HG02610 (cell line): ENCODE measurements around the gene PDE8A.

Experiments used
- ATAC-seq: cut with Tn5 transposase; IDR thresholded peaks from one replicate; pipeline ENCODE4 v1.9.1; 2021; ENCODE audit warnings: mild to moderate bottlenecking, moderate library complexity; ENCODE audit not compliant: unreplicated experiment

Gene PDE8A

GRCh38 chr15:85118581-85118980, 136.9 kb downstream of the PDE8A start:
- no peak for ATAC-seq

DNA sequence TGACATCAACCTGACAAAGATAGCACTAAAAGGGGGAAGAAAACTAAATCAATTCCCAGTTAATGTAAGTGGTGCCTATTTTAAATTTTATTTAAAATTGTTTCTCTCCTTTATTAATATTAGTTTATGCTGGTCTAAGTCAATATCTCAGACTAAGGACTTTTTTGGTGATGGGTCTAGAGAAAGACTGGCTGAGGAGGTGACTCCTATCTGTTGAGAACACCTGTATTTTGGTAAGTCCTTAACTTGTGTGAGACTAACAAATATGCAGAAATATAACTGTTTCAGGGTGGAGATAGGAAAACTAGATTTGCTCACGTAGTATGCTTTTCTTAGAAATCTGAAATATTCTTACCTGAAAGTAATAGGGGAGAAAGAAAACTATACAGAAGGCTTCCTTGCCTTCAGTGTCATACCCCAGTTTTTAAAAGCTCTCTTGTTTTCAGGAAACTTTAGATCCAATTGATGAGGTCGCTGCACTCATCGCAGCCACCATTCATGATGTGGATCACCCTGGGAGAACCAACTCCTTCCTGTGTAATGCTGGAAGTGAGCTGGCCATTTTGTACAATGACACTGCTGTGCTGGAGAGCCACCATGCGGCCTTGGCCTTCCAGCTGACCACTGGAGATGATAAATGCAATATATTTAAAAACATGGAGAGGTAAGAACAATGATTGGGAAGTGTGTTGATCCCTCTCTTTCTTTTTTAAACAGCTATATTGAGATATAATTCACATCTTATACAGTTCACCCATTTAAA, 138.9 kb downstream of the PDE8A start:
- no peak for ATAC-seq

DNA sequence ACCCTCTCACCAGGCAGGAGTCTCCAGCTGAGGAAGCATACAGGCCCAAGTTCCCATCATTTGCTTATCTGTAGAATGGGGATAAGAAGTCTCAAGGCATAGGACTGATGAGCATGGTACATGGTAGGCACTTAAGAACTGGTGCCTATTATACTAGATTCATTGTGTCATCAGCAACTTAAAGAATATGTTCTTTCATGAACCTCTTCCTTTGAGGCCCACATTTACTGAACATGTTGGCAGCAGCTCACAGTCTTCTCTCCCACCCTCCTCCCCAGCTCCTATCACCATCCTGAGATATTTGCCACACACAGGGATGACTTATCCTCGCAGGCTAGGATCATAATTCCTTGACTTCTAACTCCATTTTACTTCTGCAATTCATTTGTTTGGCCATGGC, 142.5 kb downstream of the PDE8A start:
- no peak for ATAC-seq

- ATAC-seq, result no peak
These were observed 143.5 kb downstream of the PDE8A start for GRCh38 chr15:85125056-85125661.

DNA sequence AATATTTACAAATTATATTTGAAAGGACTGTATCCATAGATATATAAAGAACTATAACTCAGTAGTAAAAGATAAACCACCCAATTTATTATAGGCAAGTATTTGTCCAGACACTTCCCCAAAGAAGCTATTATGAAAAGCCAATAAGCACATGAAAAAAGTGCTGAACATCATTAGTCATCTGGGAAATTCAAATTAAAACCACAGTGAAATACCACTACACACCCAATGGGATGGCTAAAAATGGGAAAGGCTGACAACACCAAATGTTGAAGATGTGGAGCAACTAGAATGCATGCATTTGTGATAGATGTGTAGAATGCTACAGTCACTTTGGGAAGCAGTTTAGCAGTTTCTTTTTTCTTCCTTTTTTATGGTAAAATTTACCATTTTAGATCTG, 147.0 kb downstream of the PDE8A start:
- no peak for ATAC-seq

DNA sequence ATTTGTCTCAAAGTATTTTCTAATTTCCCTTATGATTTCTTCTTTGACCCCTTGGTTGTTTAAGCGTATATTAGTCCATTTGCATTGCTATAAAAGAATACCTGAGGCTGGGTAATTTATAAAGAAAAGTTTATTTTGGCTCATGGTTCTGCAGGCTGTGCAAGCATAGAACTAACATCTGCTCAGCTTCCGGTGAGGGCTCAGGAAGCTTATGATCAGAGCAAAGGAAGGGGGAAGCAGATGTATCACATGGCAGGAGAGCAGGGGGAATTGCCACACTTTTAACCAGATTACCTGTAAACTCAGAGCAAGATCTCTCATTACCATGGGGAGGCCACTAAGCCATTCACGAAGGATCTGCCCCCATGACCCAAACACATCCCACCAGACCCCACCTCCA, 148.2 kb downstream of the PDE8A start:
- ATAC-seq, result no peak

GRCh38 chr15:85131915-85132314, 150.3 kb downstream of the PDE8A start:
- ATAC-seq, result no peak

GRCh38 chr15:85133709-85134108, 152.1 kb downstream of the PDE8A start:
- no peak for ATAC-seq

DNA sequence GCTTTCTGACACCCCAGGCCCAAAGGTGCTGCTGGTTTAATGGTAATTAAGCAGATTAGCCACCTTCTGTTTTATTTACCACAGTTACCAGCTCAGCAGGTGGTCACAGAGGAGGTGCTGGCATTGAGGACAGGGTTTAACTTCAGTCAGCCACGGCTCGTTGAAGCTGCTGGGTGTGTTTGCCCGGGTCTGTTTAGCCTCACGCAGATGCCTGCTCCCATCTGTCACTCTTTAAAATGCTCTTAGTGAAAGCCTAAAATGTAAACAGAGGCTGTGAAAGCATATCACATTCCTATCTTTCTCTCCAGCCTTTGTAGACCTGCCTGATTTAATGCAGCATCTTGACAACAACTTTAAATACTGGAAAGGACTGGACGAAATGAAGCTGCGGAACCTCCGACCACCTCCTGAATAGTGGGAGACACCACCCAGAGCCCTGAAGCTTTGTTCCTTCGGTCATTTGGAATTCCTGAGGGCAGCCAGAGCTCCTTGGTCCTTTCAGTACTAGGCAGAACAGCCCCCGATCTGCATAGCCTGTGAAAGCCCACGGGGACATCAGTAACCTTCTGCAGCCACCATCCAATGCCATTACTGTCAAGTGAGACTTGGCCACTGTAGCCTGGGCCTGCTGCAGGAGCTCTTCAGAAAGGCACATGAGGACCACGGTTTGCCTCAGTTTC, 156.0 kb downstream of the PDE8A start:
- ATAC-seq, result no peak

DNA sequence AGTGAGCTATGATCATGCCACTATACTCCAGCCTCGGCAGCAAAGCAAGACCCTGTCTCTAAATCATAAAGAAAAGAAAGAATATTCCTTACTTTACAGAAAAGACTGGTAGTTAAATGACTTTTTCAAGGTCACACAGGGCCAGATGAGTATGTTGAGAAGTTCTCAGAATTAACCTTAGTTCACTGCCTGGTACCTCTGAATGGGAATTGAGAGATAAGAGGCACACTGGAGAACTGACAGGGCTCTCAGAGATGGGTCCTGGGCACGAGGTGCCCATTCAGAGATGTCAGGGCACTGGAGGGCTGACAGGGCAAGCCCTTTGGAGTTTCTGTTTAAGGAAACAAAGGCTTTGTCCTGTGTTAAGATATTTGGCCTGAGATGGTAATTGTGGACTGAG, 157.7 kb downstream of the PDE8A start:
- no peak for ATAC-seq

- ATAC-seq, result no peak
These were observed 160.1 kb downstream of the PDE8A start for GRCh38 chr15:85141726-85142125.

- ATAC-seq, result no peak
These were observed 160.7 kb downstream of the PDE8A start for GRCh38 chr15:85142312-85142711.

DNA sequence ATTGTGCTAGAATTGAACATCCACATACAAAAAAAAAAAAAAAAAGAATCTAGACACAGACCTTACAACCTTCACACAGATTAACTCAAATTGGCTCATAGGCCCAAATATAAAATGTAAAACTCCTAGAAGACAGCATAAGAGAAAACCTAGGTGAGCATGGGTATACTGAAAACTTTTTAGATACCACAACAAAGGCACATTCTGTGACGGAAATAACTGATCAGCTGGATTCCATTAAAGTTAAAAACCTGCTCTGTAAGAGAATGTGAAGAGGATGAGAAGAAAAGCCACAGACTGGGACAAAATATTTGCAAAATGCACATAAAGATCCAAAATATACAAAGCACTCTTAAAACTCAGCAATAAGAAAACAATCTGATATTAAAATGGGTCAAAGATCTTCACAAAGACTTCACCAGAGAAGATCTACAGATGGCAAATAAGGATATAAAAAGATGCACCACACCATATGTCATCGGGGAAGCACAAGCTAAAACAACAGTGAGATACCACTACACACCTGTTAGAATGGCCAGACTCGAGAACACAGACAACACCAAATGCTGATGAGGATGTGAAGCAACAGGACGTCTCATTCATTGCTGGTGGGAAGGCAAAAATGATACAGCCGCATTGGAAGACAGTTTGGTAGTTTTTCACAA, 167.9 kb downstream of the PDE8A start:
- ATAC-seq, result no peak

DNA sequence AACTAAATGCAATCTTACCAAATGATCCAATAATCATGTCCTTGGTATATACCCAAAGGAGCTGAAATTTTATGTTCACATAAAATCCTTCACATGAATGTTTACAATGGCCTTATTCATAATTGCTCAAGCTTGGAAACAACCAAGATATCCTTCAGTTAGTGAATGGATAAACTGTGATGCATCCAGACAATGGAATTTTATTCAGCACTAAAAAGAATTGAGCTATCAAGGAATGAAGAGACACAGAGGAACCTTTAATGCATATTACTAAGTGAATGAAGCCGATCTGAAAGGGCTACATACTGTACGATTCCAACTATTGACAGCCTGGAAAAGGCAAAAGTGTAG, 168.4 kb downstream of the PDE8A start:
- no peak for ATAC-seq

- ATAC-seq, result no peak
These were observed 169.5 kb downstream of the PDE8A start for GRCh38 chr15:85151145-85151544.

DNA sequence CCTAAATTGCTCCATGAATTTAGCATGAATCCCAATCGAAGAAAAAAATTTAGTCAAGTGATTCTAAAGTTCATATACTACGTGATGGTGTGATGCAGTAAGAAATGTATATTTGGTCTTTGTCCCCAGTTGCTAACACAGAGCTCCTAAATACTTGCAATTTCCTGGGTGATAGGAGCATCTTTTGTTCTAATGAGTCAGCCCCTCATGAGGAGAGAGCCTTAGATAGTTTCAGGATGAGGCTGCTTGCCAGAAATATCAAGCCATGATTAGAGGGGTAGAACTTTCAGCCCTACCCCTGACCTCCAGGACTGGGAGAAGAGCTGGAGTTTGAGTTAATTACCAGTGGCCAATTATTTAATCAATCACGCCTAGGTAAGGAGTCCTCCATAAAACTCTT, 170.2 kb downstream of the PDE8A start:
- ATAC-seq, result no peak

DNA sequence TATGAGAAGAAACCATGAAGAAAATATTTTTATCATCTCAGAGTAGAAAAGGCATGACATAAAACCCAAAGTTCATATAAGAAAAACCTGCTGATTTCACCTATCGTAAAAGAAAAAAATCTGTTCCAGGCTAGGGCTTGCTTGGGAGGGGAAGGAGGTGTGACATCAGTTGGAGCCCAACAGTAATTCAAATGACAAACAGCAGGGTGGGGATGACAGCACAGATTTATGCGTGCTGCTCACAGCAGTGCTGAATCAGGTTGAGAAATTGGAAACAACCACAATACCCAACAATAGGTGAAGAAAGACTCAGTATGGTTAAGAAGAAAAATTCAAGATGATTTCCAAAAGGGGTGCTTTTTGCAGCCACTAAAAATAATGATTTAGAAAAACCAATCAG, 172.4 kb downstream of the PDE8A start:
- ATAC-seq, result no peak

- no peak for ATAC-seq
These were observed 173.7 kb downstream of the PDE8A start for GRCh38 chr15:85155360-85155759.

- no peak for ATAC-seq
These were observed 174.2 kb downstream of the PDE8A start for GRCh38 chr15:85155857-85156256.

- ATAC-seq, result no peak
These were observed 175.7 kb downstream of the PDE8A start for GRCh38 chr15:85157344-85157743.

GRCh38 chr15:85162237-85162636, 180.6 kb downstream of the PDE8A start:
- no peak for ATAC-seq
